ENCODE results near the gene YAP1.

- TF ChIP-seq POLR2AphosphoS5 (IDR thresholded peaks at IDR 0.05; ENCODE audit: low read depth): no peak
- no peak for TF ChIP-seq CTCF (IDR thresholded peaks at IDR 0.05; ENCODE audit: insufficient read depth, low read length)
- no peak for TF ChIP-seq REST (IDR thresholded peaks at IDR 0.05; ENCODE audit: insufficient replicate concordance, low read depth)
- no peak for TF ChIP-seq SPI1 (IDR thresholded peaks at IDR 0.05; ENCODE audit: borderline replicate concordance, low read depth)
Measured at GRCh38 chr11:102171101-102171500, 60.9 kb downstream of the YAP1 start.

Measured in HL-60 (cell line).